B cell (primary cell): ENCODE measurements around the gene KRTAP24-1. TPM values are rescaled to one million over a fixed set of nuclear protein-coding genes. Genes with fewer than 3 reads are reported as not detected.

Experiments
- ATAC-seq: fragments of 200-7000 bp; cut with Tn5 transposase; one replicate; pipeline ENCODE4 v1.10.0; 2021; ENCODE audit warnings: low read depth, mild to moderate bottlenecking, moderate number of reproducible peaks, moderate library complexity
- CTCF ChIA-PET: fragments of 350-600 bp; sonication (Branson Sonifier 250); formaldehyde crosslinking; loops from one replicate; lab custom pipeline; 2021; ENCODE audit warnings: antibody characterized with exemption, inconsistent platforms; lab: Charles Lee
- POLR2A ChIA-PET: fragments of 350-600 bp; sonication (Branson Sonifier 250); formaldehyde crosslinking; loops from one replicate; lab custom pipeline; 2021; ENCODE audit warnings: antibody characterized with exemption; lab: Charles Lee
- DNase-seq: peaks from one replicate; pipeline ENCODE4 v3.0.0; 2013
- H2AFZ ChIP-seq: 2 replicates; pipeline ENCODE4 v1.6.1; 2012; ENCODE audit warnings: mild to moderate bottlenecking, low read depth, low read length; ENCODE audit not compliant: insufficient read depth, poor library complexity, severe bottlenecking
- H3K27ac ChIP-seq, 2 donors: 1 replicate in 1 of 2; 2 replicates in 1 of 2; pipeline ENCODE4 v1.5.1; 2012 to 2013; ENCODE audit warnings: low read length in 2 of 2, mild to moderate bottlenecking in 2 of 2, moderate library complexity in 1 of 2
- H3K27me3 ChIP-seq, 4 experiments: fragments of 200-600 bp in 1 of 4; sonication (generic) in 1 of 4; replicated peaks in 1 of 4; 1 replicate in 2 of 4; 2 replicates in 2 of 4; pipeline versions ENCODE4 v1.6.1 to v1.7.0; 2013 to 2016; ENCODE audit warnings: low read length in 3 of 4, mild to moderate bottlenecking in 2 of 4, mixed read lengths in 1 of 4, moderate library complexity in 1 of 4; ENCODE audit not compliant: insufficient read depth in 4 of 4, control insufficient read depth in 3 of 4; ENCODE audit errors: control extremely low read depth in 1 of 4
- H3K36me3 ChIP-seq, 2 experiments: replicated peaks in 1 of 2; 1 replicate in 1 of 2; 2 replicates in 1 of 2; pipeline versions ENCODE4 v1.6.1 to v1.7.1; 2013; ENCODE audit warnings: low read length in 1 of 2; ENCODE audit not compliant: insufficient read depth in 2 of 2, control insufficient read depth in 1 of 2; ENCODE audit errors: control extremely low read depth in 1 of 2, extremely low read depth in 1 of 2
- H3K4me1 ChIP-seq, 2 donors: fragments of 200-600 bp in 1 of 2; sonication (generic) in 1 of 2; 1 replicate in 1 of 2; 2 replicates in 1 of 2; pipeline versions ENCODE4 v1.5.1 to v1.6.1; 2013 to 2017; ENCODE audit warnings: low read length in 2 of 2; ENCODE audit not compliant: control insufficient read depth in 2 of 2, insufficient read depth in 2 of 2
- H3K4me2 ChIP-seq: replicated peaks from 2 replicates; pipeline ENCODE3; 2012; ENCODE audit warnings: mild to moderate bottlenecking, low read depth, low read length; ENCODE audit not compliant: poor library complexity, severe bottlenecking
- H3K4me3 ChIP-seq, 5 experiments: fragments of 200-600 bp in 1 of 5; sonication (generic) in 1 of 5; 1 replicate in 3 of 5; 2 replicates in 2 of 5; pipeline versions ENCODE4 v1.5.1 to v1.7.0; 2011 to 2016; ENCODE audit warnings: low read length in 4 of 5, mild to moderate bottlenecking in 4 of 5, low read depth in 2 of 5, control low read depth in 1 of 5, moderate library complexity in 1 of 5; ENCODE audit not compliant: insufficient read depth in 1 of 5; ENCODE audit errors: control extremely low read depth in 1 of 5, extremely low read depth in 1 of 5
- H3K79me2 ChIP-seq: fragments of 200-600 bp; sonication (generic); one replicate; pipeline ENCODE4 v1.6.0; 2016; ENCODE audit warnings: low read length; ENCODE audit not compliant: control insufficient read depth, insufficient read depth
- H3K9ac ChIP-seq: fragments of 200-600 bp; sonication (generic); 2 replicates; pipeline ENCODE4 v1.6.1; 2017; ENCODE audit warnings: mild to moderate bottlenecking, low read length, moderate library complexity
- H3K9me3 ChIP-seq, 3 donors: one replicate each; pipeline versions ENCODE4 v1.6.1 to v1.7.1; 2013; ENCODE audit warnings: low read length in 2 of 3; ENCODE audit not compliant: control insufficient read depth in 2 of 3, insufficient read depth in 1 of 3; ENCODE audit errors: control extremely low read depth in 1 of 3
- H4K20me1 ChIP-seq: 2 replicates; pipeline ENCODE4 v1.6.0; 2012; ENCODE audit warnings: mild to moderate bottlenecking, low read length; ENCODE audit not compliant: insufficient read depth, control insufficient read depth, poor library complexity, severe bottlenecking
- H3K27ac Mint-ChIP-seq: one replicate; pipeline ENCODE4 v1.8.0; 2021; ENCODE audit warnings: mixed read lengths
- H3K27me3 Mint-ChIP-seq: one replicate; pipeline ENCODE4 v1.8.0; 2021; ENCODE audit warnings: mixed read lengths
- H3K4me1 Mint-ChIP-seq: one replicate; pipeline ENCODE4 v1.8.0; 2021; ENCODE audit warnings: mixed read lengths
- H3K4me3 Mint-ChIP-seq: one replicate; pipeline ENCODE4 v1.8.0; 2021; ENCODE audit warnings: mixed read lengths
- H3K9me3 Mint-ChIP-seq: one replicate; pipeline ENCODE4 v1.8.0; 2022; ENCODE audit warnings: mixed read lengths; ENCODE audit not compliant: insufficient read depth
- CTCF ChIP-seq: fragments of 200-600 bp; IDR thresholded peaks from one replicate; pipeline ENCODE4 v1.8.0; 2022; ENCODE audit warnings: antibody characterized with exemption, mild to moderate bottlenecking
- EZH2 ChIP-seq: IDR thresholded peaks from 2 replicates; pipeline ENCODE4 v1.6.1; 2012; ENCODE audit warnings: borderline replicate concordance, low read depth, mild to moderate bottlenecking, moderate library complexity, low read length; ENCODE audit not compliant: insufficient read depth, poor library complexity, severe bottlenecking
- WGBS: methylation state at CpG from one replicate; pipeline ENCODE4 v1.1.5; 2013; ENCODE audit warnings: missing lambda C conversion rate; ENCODE audit not compliant: insufficient coverage; 5-methylcytosine and 5-hydroxymethylcytosine counted together
- intact Hi-C: fragments of 100-400 bp; cut with micrococcal nuclease; formaldehyde crosslinking; loops from one replicate; pipeline ENCODE4 v1.10.0; 2022
- polyA plus RNA-seq: library from polyadenylated mRNA; depleted of rRNA; stranded (reverse); fragments of >200 nt; gene quantifications from 2 replicates; pipeline ENCODE4 v1.2.3, GENCODE V29; 2012
- total RNA-seq, 2 donors: library from RNA; stranded (reverse); fragments of 120-200 nt in 1 of 2; gene quantifications; 1 replicate in 1 of 2; 2 replicates in 1 of 2; pipeline versions ENCODE4 v1.2.3 to v1.2.4, GENCODE V29; 2013 to 2022

The KRTAP24-1 gene
- total and polyA plus RNA-seq, 2 donors (not counting 1 experiment from before 2014, with no cell fraction given): not detected

DNA sequence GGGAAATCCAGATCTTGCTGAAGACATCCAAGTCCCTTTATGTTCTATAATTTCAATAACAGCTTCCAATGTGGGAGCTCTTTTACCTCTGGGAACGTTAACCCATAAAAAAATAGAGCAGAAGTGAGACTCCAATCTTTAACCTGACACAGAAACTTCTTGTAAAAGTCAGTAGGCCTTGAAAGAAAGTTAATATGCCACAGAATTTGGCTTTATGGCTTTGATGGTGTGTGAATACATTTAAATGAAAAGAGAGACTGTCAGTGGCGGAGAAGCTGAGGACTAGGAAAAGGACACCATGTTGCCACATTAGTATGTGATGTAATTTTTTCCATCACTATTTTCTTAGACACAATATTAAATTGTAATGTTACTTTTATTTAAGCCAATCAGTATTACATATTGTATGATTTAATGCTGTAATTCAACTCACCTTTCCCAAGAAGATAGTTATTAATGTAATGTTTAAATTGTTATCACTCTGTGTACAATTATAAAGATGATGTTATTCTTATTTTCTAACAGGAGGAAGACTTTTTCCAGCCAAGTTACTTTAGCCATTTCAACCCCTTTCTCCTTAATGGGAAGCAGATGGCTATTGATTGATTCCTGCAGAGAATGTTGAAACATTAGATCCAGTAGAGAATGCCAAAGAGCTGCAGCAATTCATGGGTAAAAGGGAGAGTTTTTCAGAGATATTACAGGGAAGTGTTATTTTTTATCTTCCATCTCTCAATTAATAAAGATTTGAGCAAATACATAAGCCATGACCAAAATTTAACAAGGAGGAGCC is 49.3 kb downstream of the KRTAP24-1 start:
- no peak overlapping the region for H3K4me2 ChIP-seq
- no peak for TF ChIP-seq CTCF
- no peak for TF ChIP-seq EZH2
- ATAC-seq (no peak), DNase-seq (no peak)
- no peak overlapping the region for H3K27ac ChIP-seq
- H3K79me2 ChIP-seq: no peaks in the 10 kb centered on the region
- Mint-ChIP-seq H3K27ac (no peak overlapping the region), H3K4me3 (no peak overlapping the region), H3K27me3 (no peaks in the 10 kb centered on the region), H3K9me3 (peaks cover 2% of the 10 kb centered on the region), H3K4me1 (no peaks in the 10 kb centered on the region)
- H2AFZ ChIP-seq: no peak overlapping the region
- no peaks in the 10 kb centered on the region for H4K20me1 ChIP-seq
- POLR2A ChIA-PET: no interaction called here
- H3K9me3 ChIP-seq: peaks cover 0 to 8% (median 0%) of the 10 kb centered on the region in 3 donors
- WGBS: no CpG with 5 or more reads among the region's 2 CpGs
- intact Hi-C loops: no loop called here
- no peaks in the 10 kb centered on the region for H3K36me3 ChIP-seq
- no peaks in the 10 kb centered on the region for H3K4me1 ChIP-seq
- H3K4me3 ChIP-seq: no peak overlapping the region
- CTCF ChIA-PET: no interaction called here
- H3K27me3 ChIP-seq: no peaks in the 10 kb centered on the region
- H3K9ac ChIP-seq: no peak overlapping the region

DNA sequence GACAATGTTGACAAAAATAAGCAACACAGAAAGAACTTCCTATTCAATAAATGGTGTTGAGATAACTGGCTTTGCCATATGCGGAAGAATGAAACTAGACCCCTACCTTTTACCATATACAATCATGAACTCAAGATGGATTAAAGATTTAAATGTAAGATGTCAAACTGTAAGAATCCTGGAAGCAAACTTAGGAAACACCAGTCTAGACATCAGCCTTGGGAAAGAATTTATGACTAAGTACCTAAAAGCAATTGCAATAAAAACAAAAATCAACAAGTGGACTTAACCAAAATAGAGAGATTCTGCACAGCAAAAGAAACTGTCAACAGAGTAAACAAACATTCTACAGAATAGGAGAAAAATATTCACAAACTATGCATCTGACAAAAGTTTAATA is 50.7 kb downstream of the KRTAP24-1 start:
- no peaks in the 10 kb centered on the region for H3K36me3 ChIP-seq
- H3K4me1 Mint-ChIP-seq: no peaks in the 10 kb centered on the region
- POLR2A ChIA-PET: no interaction called here
- CTCF ChIA-PET: no interaction called here
- no peaks in the 10 kb centered on the region for H3K4me1 ChIP-seq
- peaks cover 2% of the 10 kb centered on the region for H3K9me3 Mint-ChIP-seq
- H3K27ac Mint-ChIP-seq: no peak overlapping the region
- no peaks in the 10 kb centered on the region for H3K27me3 Mint-ChIP-seq
- H4K20me1 ChIP-seq: no peaks in the 10 kb centered on the region
- WGBS: no CpG with 5 or more reads among the region's 1 CpG
- H3K9me3 ChIP-seq: peaks cover 0 to 8% (median 0%) of the 10 kb centered on the region in 3 donors
- no peaks in the 10 kb centered on the region for H3K79me2 ChIP-seq
- ATAC-seq: no peak
- intact Hi-C loops: no loop called here
- no peak overlapping the region for H3K27ac ChIP-seq
- TF ChIP-seq EZH2: no peak
- H2AFZ ChIP-seq: no peak overlapping the region
- no peak overlapping the region for H3K4me2 ChIP-seq
- DNase-seq: no peak
- H3K9ac ChIP-seq: no peak overlapping the region
- no peak overlapping the region for H3K4me3 ChIP-seq
- no peaks in the 10 kb centered on the region for H3K27me3 ChIP-seq
- no peak overlapping the region for H3K4me3 Mint-ChIP-seq

Other genes starting within 250 kb of the KRTAP24-1 start
- not detected in 2 replicates for gene CLDN17, start 116.1 kb downstream of the KRTAP24-1 start, total RNA-seq
- gene CLDN17, start 116.1 kb downstream of the KRTAP24-1 start, polyA plus RNA-seq: not detected in 2 replicates
- gene CLDN8, start 66.9 kb downstream of the KRTAP24-1 start, total RNA-seq: not detected in 2 replicates
- gene CLDN8, start 66.9 kb downstream of the KRTAP24-1 start, polyA plus RNA-seq: not detected in 2 replicates
- not detected in 2 replicates for gene KRTAP25-1, start 6.6 kb upstream of the KRTAP24-1 start, total RNA-seq
- not detected in 2 replicates for gene KRTAP25-1, start 6.6 kb upstream of the KRTAP24-1 start, polyA plus RNA-seq
- not detected in 2 replicates for gene KRTAP26-1, start 37.4 kb upstream of the KRTAP24-1 start, total RNA-seq
- not detected in 2 replicates for gene KRTAP26-1, start 37.4 kb upstream of the KRTAP24-1 start, polyA plus RNA-seq
- gene KRTAP27-1, start 54.7 kb upstream of the KRTAP24-1 start, total RNA-seq: not detected in 2 replicates
- gene KRTAP27-1, start 54.7 kb upstream of the KRTAP24-1 start, polyA plus RNA-seq: not detected in 2 replicates
- not detected in 2 replicates for gene KRTAP23-1, start 65.7 kb upstream of the KRTAP24-1 start, total RNA-seq
- gene KRTAP23-1, start 65.7 kb upstream of the KRTAP24-1 start, polyA plus RNA-seq: not detected in 2 replicates
- not detected in 2 replicates for gene KRTAP13-2, start 89.3 kb upstream of the KRTAP24-1 start, total RNA-seq
- not detected in 2 replicates for gene KRTAP13-2, start 89.3 kb upstream of the KRTAP24-1 start, polyA plus RNA-seq
- not detected in 2 replicates for gene KRTAP13-1, start 113.1 kb upstream of the KRTAP24-1 start, total RNA-seq
- not detected in 2 replicates for gene KRTAP13-1, start 113.1 kb upstream of the KRTAP24-1 start, polyA plus RNA-seq
- gene KRTAP13-3, start 143.0 kb upstream of the KRTAP24-1 start, total RNA-seq: not detected in 2 replicates
- gene KRTAP13-3, start 143.0 kb upstream of the KRTAP24-1 start, polyA plus RNA-seq: not detected in 2 replicates
- gene KRTAP13-4, start 147.3 kb upstream of the KRTAP24-1 start, total RNA-seq: not detected in 2 replicates
- not detected in 2 replicates for gene KRTAP13-4, start 147.3 kb upstream of the KRTAP24-1 start, polyA plus RNA-seq
- gene KRTAP15-1, start 157.3 kb upstream of the KRTAP24-1 start, total RNA-seq: not detected in 2 replicates
- not detected in 2 replicates for gene KRTAP15-1, start 157.3 kb upstream of the KRTAP24-1 start, polyA plus RNA-seq
- gene KRTAP19-1, start 197.4 kb upstream of the KRTAP24-1 start, total RNA-seq: not detected in 2 replicates
- gene KRTAP19-1, start 197.4 kb upstream of the KRTAP24-1 start, polyA plus RNA-seq: not detected in 2 replicates
- gene KRTAP19-2, start 204.5 kb upstream of the KRTAP24-1 start, total RNA-seq: not detected in 2 replicates
- gene KRTAP19-2, start 204.5 kb upstream of the KRTAP24-1 start, polyA plus RNA-seq: not detected in 2 replicates
- gene KRTAP19-3, start 209.1 kb upstream of the KRTAP24-1 start, total RNA-seq: not detected in 2 replicates
- not detected in 2 replicates for gene KRTAP19-3, start 209.1 kb upstream of the KRTAP24-1 start, polyA plus RNA-seq
- gene KRTAP19-4, start 214.2 kb upstream of the KRTAP24-1 start, total RNA-seq: not detected in 2 replicates
- not detected in 2 replicates for gene KRTAP19-4, start 214.2 kb upstream of the KRTAP24-1 start, polyA plus RNA-seq
- gene KRTAP19-5, start 219.2 kb upstream of the KRTAP24-1 start, total RNA-seq: not detected in 2 replicates
- not detected in 2 replicates for gene KRTAP19-5, start 219.2 kb upstream of the KRTAP24-1 start, polyA plus RNA-seq